DOHH2 (cell line): ENCODE results near the gene RGMB.

Experiments used
- H3F3A ChIP-seq: fragments of 200-600 bp; sonication (generic), shearing (Covaris generic); 2 replicates; pipeline ENCODE4 v1.6.0; 2016; ENCODE audit warnings: antibody characterized with exemption, mild to moderate bottlenecking; ENCODE audit not compliant: control insufficient read depth, insufficient read depth
- H3K27ac ChIP-seq: fragments of 200-600 bp; sonication (generic); 2 replicates; pipeline ENCODE4 v1.5.1; 2014; ENCODE audit warnings: low read depth, mild to moderate bottlenecking, low read length, moderate library complexity
- H3K27me3 ChIP-seq: fragments of 200-600 bp; sonication (generic); 2 replicates; pipeline ENCODE4 v1.6.1; 2014; ENCODE audit warnings: mild to moderate bottlenecking, low read length, mixed read lengths; ENCODE audit not compliant: control insufficient read depth
- H3K36me3 ChIP-seq: fragments of 200-600 bp; sonication (generic); 2 replicates; pipeline ENCODE4 v1.6.1; 2014; ENCODE audit warnings: mild to moderate bottlenecking, low read length, moderate library complexity, mixed read lengths; ENCODE audit not compliant: control insufficient read depth
- H3K4me1 ChIP-seq: fragments of 200-600 bp; sonication (generic); 2 replicates; pipeline ENCODE4 v1.6.1; 2014; ENCODE audit warnings: mild to moderate bottlenecking, low read length, mixed read lengths; ENCODE audit not compliant: control insufficient read depth
- H3K4me2 ChIP-seq: fragments of 200-600 bp; sonication (generic); 2 replicates; pipeline ENCODE4 v1.6.0; 2014; ENCODE audit warnings: mild to moderate bottlenecking, low read length, moderate library complexity
- H3K4me3 ChIP-seq: fragments of 200-600 bp; sonication (generic); 2 replicates; pipeline ENCODE4 v1.5.1; 2014; ENCODE audit warnings: mild to moderate bottlenecking, low read length, mixed read lengths
- H3K79me2 ChIP-seq: fragments of 200-600 bp; sonication (generic); 2 replicates; pipeline ENCODE4 v1.6.1; 2014; ENCODE audit warnings: mild to moderate bottlenecking, low read length, mixed read lengths; ENCODE audit not compliant: control insufficient read depth
- H3K9me2 ChIP-seq: fragments of 200-600 bp; sonication (generic); replicated peaks from 2 replicates; pipeline ENCODE4 v1.6.1; 2014; ENCODE audit warnings: mild to moderate bottlenecking, low read length, mixed read lengths; ENCODE audit not compliant: control insufficient read depth
- H3K9me3 ChIP-seq: fragments of 200-600 bp; sonication (generic); 2 replicates; pipeline ENCODE4 v1.6.1; 2014; ENCODE audit warnings: antibody characterized with exemption, low read length, mixed read lengths; ENCODE audit not compliant: control insufficient read depth, insufficient read depth
- H4K20me1 ChIP-seq: fragments of 200-600 bp; sonication (generic); 2 replicates; pipeline ENCODE4 v1.6.0; 2014; ENCODE audit warnings: low read depth, mild to moderate bottlenecking, antibody characterized with exemption, low read length, moderate library complexity; ENCODE audit not compliant: control insufficient read depth, insufficient read depth
- EZH2phosphoT487 ChIP-seq: fragments of 200-600 bp; sonication (generic); IDR thresholded peaks from 2 replicates; pipeline ENCODE4 v1.6.1; 2017; ENCODE audit warnings: borderline replicate concordance, mild to moderate bottlenecking, antibody characterized with exemption, low read length, moderate library complexity, mixed read lengths
- TF ChIP-seq, protein P1 (sequence below): fragments of 200-600 bp; sonication (generic); IDR thresholded peaks from one replicate; pipeline ENCODE4 v1.5.1; 2014; ENCODE audit warnings: antibody characterized with exemption, mild to moderate bottlenecking, low read depth, low read length; ENCODE audit not compliant: poor library complexity, severe bottlenecking

RGMB gene

DNA sequence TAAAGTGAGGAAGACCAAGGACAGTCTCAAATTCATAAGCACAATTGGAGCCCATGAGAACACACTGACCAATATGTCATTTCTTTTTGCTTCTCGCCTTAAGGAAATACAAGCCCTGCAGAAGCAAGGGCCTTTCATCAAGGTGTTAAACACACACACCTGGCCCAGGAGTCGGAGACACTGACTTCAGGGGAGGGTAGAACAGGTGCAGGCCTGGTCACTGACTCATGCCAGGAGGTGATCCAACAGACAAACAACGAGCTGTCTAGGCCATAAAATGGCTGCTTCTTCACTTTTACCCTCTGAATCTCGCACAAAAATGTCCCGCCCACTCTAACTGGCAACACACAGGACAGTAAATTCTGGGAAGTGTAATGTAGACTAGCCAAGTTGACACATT lies 62.7 kb downstream of the RGMB start:
- no peak overlapping the region for H3K27ac ChIP-seq

DNA sequence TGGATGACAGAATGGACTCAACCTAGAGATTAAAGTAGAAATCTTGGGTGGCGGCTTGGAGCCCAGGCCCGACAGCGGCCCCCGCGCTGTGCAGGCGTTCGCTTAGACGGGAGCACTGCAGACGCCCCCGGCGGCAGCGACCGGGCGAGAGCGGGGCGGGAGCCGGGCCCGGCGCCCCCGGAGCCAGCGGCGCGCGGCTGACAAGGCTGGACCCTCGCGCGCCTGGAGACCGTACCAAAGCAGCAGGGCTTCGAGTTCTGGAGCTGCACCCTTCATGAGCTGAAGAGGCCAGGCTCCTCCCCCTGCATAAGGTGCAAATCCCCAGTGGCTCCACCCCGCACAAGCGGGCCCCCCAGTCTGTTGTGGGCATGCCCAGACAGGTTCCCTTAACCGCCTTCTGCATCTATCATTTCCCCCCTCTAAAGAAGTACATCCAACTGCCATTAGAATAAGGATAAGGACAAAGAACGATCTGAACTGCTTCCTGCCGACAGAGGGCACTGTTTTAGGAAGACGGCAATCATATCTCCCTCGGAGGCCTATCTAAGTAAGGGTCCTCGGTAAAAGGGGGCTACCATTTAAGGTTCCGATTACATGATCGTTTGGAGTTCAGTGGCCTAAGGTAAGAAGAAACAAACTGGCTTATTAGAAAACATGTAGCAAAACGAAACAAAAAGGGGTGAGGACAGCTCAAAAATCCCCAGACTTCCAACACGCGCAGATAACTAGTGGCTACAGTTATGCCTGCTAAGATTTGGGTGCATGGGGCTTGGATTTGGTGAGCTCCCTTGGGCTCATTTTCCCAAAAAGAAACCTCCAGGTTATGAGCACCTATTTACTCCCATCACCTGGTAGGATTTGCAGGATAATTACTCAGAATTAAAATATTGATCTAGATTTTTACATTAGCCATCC lies 66.3 kb downstream of the RGMB start:
- peaks cover 3% of the 10 kb centered on the region; the same call in 1 of the 2 replicates for H3K9me3 ChIP-seq
- no peaks in the 10 kb centered on the region for H3K9me2 ChIP-seq
- no peaks in the 10 kb centered on the region for H3K27me3 ChIP-seq
- TF ChIP-seq, protein P1, sequence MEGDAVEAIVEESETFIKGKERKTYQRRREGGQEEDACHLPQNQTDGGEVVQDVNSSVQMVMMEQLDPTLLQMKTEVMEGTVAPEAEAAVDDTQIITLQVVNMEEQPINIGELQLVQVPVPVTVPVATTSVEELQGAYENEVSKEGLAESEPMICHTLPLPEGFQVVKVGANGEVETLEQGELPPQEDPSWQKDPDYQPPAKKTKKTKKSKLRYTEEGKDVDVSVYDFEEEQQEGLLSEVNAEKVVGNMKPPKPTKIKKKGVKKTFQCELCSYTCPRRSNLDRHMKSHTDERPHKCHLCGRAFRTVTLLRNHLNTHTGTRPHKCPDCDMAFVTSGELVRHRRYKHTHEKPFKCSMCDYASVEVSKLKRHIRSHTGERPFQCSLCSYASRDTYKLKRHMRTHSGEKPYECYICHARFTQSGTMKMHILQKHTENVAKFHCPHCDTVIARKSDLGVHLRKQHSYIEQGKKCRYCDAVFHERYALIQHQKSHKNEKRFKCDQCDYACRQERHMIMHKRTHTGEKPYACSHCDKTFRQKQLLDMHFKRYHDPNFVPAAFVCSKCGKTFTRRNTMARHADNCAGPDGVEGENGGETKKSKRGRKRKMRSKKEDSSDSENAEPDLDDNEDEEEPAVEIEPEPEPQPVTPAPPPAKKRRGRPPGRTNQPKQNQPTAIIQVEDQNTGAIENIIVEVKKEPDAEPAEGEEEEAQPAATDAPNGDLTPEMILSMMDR, result no peak
- no peak for TF ChIP-seq EZH2phosphoT487
- H3F3A ChIP-seq, result no peaks in the 10 kb centered on the region
- no peaks in the 10 kb centered on the region for H4K20me1 ChIP-seq
- no peaks in the 10 kb centered on the region for H3K79me2 ChIP-seq
- no peak overlapping the region for H3K4me2 ChIP-seq
- H3K36me3 ChIP-seq, result no peaks in the 10 kb centered on the region
- no peak overlapping the region for H3K27ac ChIP-seq
- no peaks in the 10 kb centered on the region for H3K4me1 ChIP-seq
- no peak overlapping the region for H3K4me3 ChIP-seq

More for the DNA sequence above, 62.7 kb downstream of the RGMB start:
- no peaks in the 10 kb centered on the region for H3K36me3 ChIP-seq
- no peaks in the 10 kb centered on the region for H4K20me1 ChIP-seq
- H3K4me1 ChIP-seq, result no peaks in the 10 kb centered on the region
- H3K4me2 ChIP-seq, result no peak overlapping the region
- no peaks in the 10 kb centered on the region for H3K27me3 ChIP-seq
- TF ChIP-seq, protein P1, result no peak
- TF ChIP-seq EZH2phosphoT487, result no peak
- no peaks in the 10 kb centered on the region for H3K9me3 ChIP-seq
- H3K79me2 ChIP-seq, result no peaks in the 10 kb centered on the region
- no peaks in the 10 kb centered on the region for H3F3A ChIP-seq
- no peaks in the 10 kb centered on the region for H3K9me2 ChIP-seq
- H3K4me3 ChIP-seq, result no peak overlapping the region

DNA sequence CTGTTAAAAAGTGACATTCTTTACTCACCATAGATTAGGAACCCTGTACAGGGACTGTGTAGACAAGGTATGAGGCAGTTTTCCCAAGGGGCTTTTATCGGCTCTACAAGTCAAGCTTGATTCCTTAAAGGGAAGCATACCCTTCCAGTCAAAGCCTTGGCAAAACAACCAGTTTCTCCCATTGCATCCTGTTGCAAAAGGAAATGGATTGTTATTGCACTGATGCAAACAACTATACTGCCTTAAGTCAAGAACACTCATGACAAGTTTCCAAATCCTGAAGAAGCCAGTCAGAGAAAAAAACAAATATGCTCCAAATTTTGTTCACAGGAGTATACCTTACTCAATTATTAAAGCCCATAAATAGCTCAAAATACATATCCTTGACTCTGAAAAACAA lies 67.5 kb downstream of the RGMB start:
- H3K9me2 ChIP-seq, result no peaks in the 10 kb centered on the region
- H3K36me3 ChIP-seq, result no peaks in the 10 kb centered on the region
- no peak overlapping the region for H3K4me3 ChIP-seq
- H4K20me1 ChIP-seq, result no peaks in the 10 kb centered on the region
- no peak overlapping the region for H3K4me2 ChIP-seq
- H3K27ac ChIP-seq, result no peak overlapping the region
- H3K9me3 ChIP-seq, result peaks cover 3% of the 10 kb centered on the region; the same call in 1 of the 2 replicates
- no peaks in the 10 kb centered on the region for H3K27me3 ChIP-seq
- H3F3A ChIP-seq, result no peaks in the 10 kb centered on the region
- no peaks in the 10 kb centered on the region for H3K4me1 ChIP-seq
- no peaks in the 10 kb centered on the region for H3K79me2 ChIP-seq
- TF ChIP-seq, protein P1, result no peak
- no peak for TF ChIP-seq EZH2phosphoT487
